Measurements from ENCODE around the gene COBLL1. TPM values are rescaled to one million over a fixed set of nuclear protein-coding genes. Genes with fewer than 3 reads are reported as not detected.

Gene COBLL1
- total and polyA plus RNA-seq, 5 donors, result 3.2 to 9.2 (median 8.4) TPM

DNA sequence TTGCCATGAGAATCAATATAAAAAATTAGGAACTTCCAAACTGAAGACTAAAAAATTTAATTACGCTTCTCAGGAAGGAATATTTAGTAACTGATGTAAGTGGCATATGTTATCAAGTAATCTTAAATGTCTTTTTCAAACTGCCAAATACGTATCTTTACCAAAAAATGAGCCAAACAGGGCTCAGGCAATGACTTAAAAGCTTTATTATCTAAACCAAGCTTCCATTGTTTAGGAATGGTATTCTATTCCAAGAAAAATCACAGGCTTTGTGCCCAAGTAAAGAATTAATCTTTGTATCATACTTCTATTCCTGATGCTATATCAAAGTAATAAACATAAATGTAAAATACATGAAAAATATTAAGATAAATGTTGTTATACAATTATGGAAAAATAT lies 148.7 kb downstream of the COBLL1 start:
- no peaks in the 10 kb centered on the region for H3K9me3 ChIP-seq (ENCODE audit: control insufficient read depth, low read length)
- H3K4me3 ChIP-seq (ENCODE audit: low read length), result no peak overlapping the region
- 70% methylated on average over 2 of the region's 2 CpGs for WGBS
- ATAC-seq (no peak), DNase-seq (no peak)
- H3K4me1 ChIP-seq (ENCODE audit: control insufficient read depth, insufficient read depth, low read length), result no peaks in the 10 kb centered on the region
- no peak overlapping the region for H3K27ac ChIP-seq (ENCODE audit: low read length)
- intact Hi-C loops (cut with DNase I), result no loop called here
- no peaks in the 10 kb centered on the region for H3K27me3 ChIP-seq (ENCODE audit: control insufficient read depth, insufficient read depth)

DNA sequence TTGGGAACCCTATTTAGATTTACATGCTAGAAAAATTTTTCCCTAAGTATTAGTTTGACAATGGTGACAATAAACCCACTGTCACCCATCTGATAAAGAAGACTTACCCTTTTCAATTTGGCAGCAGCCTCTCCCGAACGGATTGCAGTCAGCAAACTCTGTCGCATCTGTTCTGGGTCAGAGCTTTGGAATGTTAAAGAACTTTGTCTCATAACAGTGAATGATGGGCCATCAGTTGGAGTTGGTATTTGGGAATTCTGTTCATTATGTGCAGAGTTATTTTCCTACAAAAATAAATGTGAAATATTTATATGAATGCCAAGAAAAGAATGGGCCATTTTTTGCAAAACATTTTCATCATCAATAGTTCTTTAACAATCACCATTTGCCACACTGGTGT lies 149.5 kb downstream of the COBLL1 start:
- no peaks in the 10 kb centered on the region for H3K4me1 ChIP-seq (ENCODE audit: control insufficient read depth, insufficient read depth, low read length)
- no peak for ATAC-seq
- no peak overlapping the region for H3K27ac ChIP-seq (ENCODE audit: low read length)
- WGBS, result 62% methylated on average over 3 of the region's 3 CpGs
- no peaks in the 10 kb centered on the region for H3K27me3 ChIP-seq (ENCODE audit: control insufficient read depth, insufficient read depth)
- no peak for DNase-seq
- H3K4me3 ChIP-seq (ENCODE audit: low read length), result no peak overlapping the region
- intact Hi-C loops (cut with DNase I), result no loop called here
- H3K9me3 ChIP-seq (ENCODE audit: control insufficient read depth, low read length), result no peaks in the 10 kb centered on the region

DNA sequence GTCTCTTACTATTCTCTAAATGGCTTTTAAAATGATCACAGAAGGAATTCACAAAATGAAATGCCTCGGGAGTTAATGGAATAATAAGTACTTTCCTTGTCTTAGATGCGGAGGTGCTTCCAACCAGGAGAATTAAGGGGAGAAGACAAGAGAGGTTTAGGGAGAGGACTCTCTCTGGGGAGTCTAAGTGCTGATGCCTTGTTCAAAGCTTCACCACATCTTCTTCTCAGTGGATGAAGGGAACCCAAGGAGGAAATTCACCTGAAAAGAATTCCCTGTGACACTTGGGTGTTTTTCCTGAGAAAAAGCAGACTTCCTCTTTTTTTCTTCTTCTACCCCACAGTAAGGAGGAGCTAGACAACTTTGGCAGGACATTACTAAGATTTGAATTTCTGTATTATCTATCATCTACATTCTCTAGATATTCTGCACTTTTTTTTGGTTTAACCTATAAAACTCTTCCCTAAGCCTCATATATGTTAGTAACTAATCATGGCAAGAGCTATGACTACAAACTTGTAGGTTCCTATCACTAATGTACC lies 150.2 kb downstream of the COBLL1 start:
- no peaks in the 10 kb centered on the region for H3K27me3 ChIP-seq (ENCODE audit: control insufficient read depth, insufficient read depth)
- WGBS, result 95% methylated on average over 2 of the region's 2 CpGs
- H3K9me3 ChIP-seq (ENCODE audit: control insufficient read depth, low read length), result no peaks in the 10 kb centered on the region
- intact Hi-C loops (cut with DNase I), result no loop called here
- DNase-seq (no peak), ATAC-seq (no peak)
- no peaks in the 10 kb centered on the region for H3K4me1 ChIP-seq (ENCODE audit: control insufficient read depth, insufficient read depth, low read length)
- H3K27ac ChIP-seq (ENCODE audit: low read length), result no peak overlapping the region
- no peak overlapping the region for H3K4me3 ChIP-seq (ENCODE audit: low read length)

DNA sequence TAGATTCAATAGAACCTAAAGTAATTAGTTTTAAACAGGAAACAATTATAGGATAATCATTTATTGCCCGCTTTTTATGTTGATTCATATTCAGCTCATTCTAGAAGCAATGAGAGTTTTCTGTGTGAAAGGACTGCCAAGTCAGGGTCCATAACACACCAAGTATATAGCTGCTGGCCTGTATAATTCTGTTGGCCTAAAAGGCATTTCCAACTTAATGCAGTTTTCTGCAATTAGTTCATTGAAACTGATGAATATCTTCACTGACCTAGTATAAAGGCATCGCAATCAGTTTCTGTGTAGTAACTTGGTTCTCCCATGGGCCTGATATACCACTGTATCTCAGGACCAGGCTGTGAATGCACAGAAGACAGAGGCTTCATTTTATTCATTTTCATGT lies 151.3 kb downstream of the COBLL1 start:
- no peaks in the 10 kb centered on the region for H3K27me3 ChIP-seq (ENCODE audit: control insufficient read depth, insufficient read depth)
- DNase-seq (no peak), ATAC-seq (no peak)
- WGBS, result 90% methylated on average over 2 of the region's 2 CpGs
- intact Hi-C loops (cut with DNase I), result no loop called here
- no peaks in the 10 kb centered on the region for H3K4me1 ChIP-seq (ENCODE audit: control insufficient read depth, insufficient read depth, low read length)
- no peaks in the 10 kb centered on the region for H3K9me3 ChIP-seq (ENCODE audit: control insufficient read depth, low read length)
- H3K27ac ChIP-seq (ENCODE audit: low read length), result no peak overlapping the region
- H3K4me3 ChIP-seq (ENCODE audit: low read length), result no peak overlapping the region

DNA sequence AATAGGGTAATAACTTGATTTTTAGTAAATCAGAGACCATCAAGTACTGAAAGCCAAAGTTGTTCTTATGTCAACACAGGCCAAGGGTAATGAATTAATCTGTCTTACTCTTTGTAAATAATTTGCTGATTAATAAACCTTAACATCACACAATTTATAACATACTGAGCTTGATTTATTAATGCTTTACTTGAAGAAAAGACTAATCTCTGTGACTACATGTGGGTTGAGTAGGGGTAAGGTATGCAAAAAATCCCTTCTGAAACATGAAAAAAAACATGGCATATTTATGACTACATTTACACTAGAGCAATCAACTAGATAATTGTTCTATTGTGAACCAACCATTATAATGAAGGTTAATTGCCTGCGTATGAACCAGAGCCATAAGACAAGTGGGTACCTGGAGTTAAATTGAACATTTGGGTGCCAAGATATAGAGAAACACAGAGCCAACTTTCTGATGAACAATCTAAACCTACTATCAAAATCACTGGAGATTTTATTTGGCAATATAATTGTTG lies 152.7 kb downstream of the COBLL1 start:
- Histone ChIP-seq H3K27ac (ENCODE audit: low read length) (no peak overlapping the region), H3K4me3 (ENCODE audit: low read length) (no peak overlapping the region), H3K4me1 (ENCODE audit: control insufficient read depth, insufficient read depth, low read length) (no peaks in the 10 kb centered on the region), H3K27me3 (ENCODE audit: control insufficient read depth, insufficient read depth) (no peaks in the 10 kb centered on the region), H3K9me3 (ENCODE audit: control insufficient read depth, low read length) (no peaks in the 10 kb centered on the region)
- 92% methylated on average over 1 of the region's 1 CpG for WGBS
- intact Hi-C loops (cut with DNase I), result no loop called here
- no peak for ATAC-seq
- DNase-seq, result no peak

DNA sequence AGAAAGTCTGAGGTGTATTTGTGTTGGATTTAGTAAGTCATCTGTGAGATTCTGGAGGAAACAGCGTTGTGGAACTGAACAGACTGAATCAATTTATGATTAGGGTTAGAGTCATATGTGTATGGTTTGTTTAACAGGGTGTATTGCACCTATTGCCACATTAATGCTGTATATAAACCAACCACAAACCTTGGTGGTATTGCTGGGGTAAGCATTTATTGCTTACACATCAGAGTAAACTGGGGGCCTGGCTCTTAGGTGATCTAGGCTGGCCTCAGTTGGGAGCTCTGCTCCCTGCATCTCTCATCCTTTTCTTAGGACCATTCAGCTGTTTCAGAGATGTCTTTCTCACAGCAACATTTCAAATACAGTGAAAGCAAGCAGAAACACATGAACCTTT lies 160.6 kb downstream of the COBLL1 start:
- Histone ChIP-seq H3K9me3 (ENCODE audit: control insufficient read depth, low read length) (no peaks in the 10 kb centered on the region), H3K27me3 (ENCODE audit: control insufficient read depth, insufficient read depth) (no peaks in the 10 kb centered on the region), H3K4me3 (ENCODE audit: low read length) (no peak overlapping the region), H3K27ac (ENCODE audit: low read length) (no peak overlapping the region), H3K4me1 (ENCODE audit: control insufficient read depth, insufficient read depth, low read length) (no peaks in the 10 kb centered on the region)
- DNase-seq, result no peak
- WGBS, result 91% methylated on average over 1 of the region's 1 CpG
- intact Hi-C loops (cut with DNase I), result no loop called here
- no peak for ATAC-seq

DNA sequence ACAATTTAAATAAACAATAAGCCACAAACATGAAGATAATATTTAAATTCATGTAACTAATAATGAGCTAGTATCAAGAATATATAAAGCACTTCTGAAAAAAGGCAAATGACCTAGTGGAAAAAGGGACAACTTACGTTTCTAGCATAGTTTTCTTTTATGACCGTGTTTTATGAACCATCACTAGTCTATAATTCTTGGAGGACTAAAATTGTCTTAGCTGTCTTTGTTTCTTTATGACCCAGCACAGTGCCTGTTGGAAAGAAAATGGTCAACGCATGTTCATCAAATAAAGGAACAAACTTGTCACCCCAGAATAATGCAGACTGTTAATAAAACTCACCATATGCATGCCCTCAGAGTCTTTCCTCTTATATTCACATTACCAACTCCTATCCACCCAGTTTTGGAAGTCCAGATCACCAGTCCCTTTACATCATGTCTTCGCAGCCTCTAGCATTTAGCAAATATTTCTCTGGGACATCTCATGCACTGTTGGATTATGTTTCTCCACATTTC lies 162.9 kb downstream of the COBLL1 start:
- intact Hi-C loops (cut with DNase I), result no loop called here
- Histone ChIP-seq H3K4me1 (ENCODE audit: control insufficient read depth, insufficient read depth, low read length) (no peaks in the 10 kb centered on the region), H3K27me3 (ENCODE audit: control insufficient read depth, insufficient read depth) (no peaks in the 10 kb centered on the region), H3K27ac (ENCODE audit: low read length) (no peak overlapping the region), H3K9me3 (ENCODE audit: control insufficient read depth, low read length) (no peaks in the 10 kb centered on the region), H3K4me3 (ENCODE audit: low read length) (no peak overlapping the region)
- DNase-seq (no peak), ATAC-seq (no peak)
- WGBS, result 96% methylated on average over 4 of the region's 4 CpGs

DNA sequence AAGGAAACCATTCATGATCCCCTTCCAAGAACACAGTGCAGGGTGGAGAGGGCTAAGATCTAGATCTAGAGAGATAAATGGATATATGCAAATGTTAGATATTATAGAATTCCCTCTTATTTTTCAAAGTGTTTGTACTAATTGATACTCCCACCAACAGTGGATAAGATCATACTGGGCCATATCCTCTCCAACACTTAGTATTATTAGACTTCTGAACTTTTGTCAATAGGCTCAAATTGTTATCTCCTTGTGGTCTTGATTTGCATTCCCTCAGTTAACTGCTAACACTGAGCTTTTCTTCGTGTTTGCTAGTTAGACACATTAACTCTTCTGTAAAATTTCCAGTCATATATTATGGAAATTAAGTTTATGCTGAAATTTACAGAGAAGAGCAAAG lies 163.9 kb downstream of the COBLL1 start:
- no peak overlapping the region for H3K4me3 ChIP-seq (ENCODE audit: low read length)
- DNase-seq (no peak), ATAC-seq (no peak)
- no peaks in the 10 kb centered on the region for H3K4me1 ChIP-seq (ENCODE audit: control insufficient read depth, insufficient read depth, low read length)
- WGBS, result 87% methylated on average over 1 of the region's 1 CpG
- H3K27ac ChIP-seq (ENCODE audit: low read length), result no peak overlapping the region
- no peaks in the 10 kb centered on the region for H3K27me3 ChIP-seq (ENCODE audit: control insufficient read depth, insufficient read depth)
- H3K9me3 ChIP-seq (ENCODE audit: control insufficient read depth, low read length), result no peaks in the 10 kb centered on the region
- intact Hi-C loops (cut with DNase I), result no loop called here

DNA sequence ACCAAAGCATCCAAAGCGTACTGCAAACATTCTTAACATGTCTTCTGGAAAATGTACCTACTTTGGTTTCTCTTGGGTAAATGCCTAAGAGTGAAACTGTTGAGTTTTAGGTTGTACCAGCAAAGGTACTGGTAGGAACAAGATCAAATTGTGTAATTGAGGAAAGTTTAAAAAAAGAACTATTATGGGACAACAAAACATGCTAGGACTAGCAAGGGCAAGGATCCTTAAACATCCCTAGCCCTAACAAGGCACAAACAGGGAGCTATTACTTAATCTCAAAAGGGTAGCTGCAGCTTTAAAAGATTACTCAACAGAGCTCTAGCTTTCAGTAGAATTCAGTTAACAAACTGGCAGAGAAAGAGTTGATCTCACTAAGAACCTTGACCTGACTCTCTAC lies 164.4 kb downstream of the COBLL1 start:
- H3K27me3 ChIP-seq (ENCODE audit: control insufficient read depth, insufficient read depth), result no peaks in the 10 kb centered on the region
- 92% methylated on average over 1 of the region's 1 CpG for WGBS
- intact Hi-C loops (cut with DNase I), result no loop called here
- no peak overlapping the region for H3K4me3 ChIP-seq (ENCODE audit: low read length)
- H3K27ac ChIP-seq (ENCODE audit: low read length), result no peak overlapping the region
- no peaks in the 10 kb centered on the region for H3K9me3 ChIP-seq (ENCODE audit: control insufficient read depth, low read length)
- DNase-seq (no peak), ATAC-seq (no peak)
- H3K4me1 ChIP-seq (ENCODE audit: control insufficient read depth, insufficient read depth, low read length), result no peaks in the 10 kb centered on the region

DNA sequence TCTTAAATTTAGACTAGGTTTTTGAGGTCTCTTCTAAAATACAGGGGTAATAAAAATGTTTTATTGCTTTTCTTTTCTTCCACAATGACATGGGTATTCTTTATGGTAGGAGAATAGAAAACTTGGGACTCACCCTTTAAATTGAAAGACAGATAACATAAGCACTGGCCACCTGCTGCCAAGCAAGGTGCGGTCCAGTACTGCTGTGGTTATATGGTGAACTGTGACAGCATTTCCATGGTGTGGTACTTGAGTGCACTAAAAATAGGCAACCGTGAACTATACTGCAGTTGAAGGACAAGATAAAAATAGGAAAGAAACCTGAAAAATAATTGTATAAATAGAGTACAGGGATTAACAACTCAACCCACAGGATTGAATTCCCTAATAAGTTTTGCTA lies 165.9 kb downstream of the COBLL1 start:
- 72% methylated on average over 2 of the region's 2 CpGs for WGBS
- Histone ChIP-seq H3K27me3 (ENCODE audit: control insufficient read depth, insufficient read depth) (no peaks in the 10 kb centered on the region), H3K9me3 (ENCODE audit: control insufficient read depth, low read length) (no peaks in the 10 kb centered on the region), H3K4me3 (ENCODE audit: low read length) (no peak overlapping the region), H3K27ac (ENCODE audit: low read length) (no peak overlapping the region), H3K4me1 (ENCODE audit: control insufficient read depth, insufficient read depth, low read length) (no peaks in the 10 kb centered on the region)
- ATAC-seq (peak; percentile 83 to 84), DNase-seq (no peak)
- intact Hi-C loops (cut with DNase I), result no loop called here

DNA sequence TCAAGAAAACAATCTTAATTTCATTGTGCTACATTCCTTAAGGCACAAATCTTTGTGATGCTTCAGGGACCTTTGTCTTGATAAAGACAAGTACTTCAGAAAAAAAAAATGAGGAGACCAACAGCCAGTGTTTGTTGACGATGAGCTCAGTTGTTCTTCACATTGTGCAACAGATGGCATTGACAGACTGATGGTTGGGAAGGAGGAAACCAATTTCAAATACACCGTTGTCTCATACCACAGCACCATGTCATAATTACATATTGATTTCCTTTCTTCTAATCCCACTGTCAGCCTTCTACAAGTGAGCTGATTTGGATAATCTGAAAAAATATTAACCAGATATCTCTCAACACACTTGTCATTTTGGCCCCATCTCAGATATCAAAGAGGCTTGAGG lies 166.6 kb downstream of the COBLL1 start:
- H3K27ac ChIP-seq (ENCODE audit: low read length), result no peak overlapping the region
- intact Hi-C loops (cut with DNase I), result no loop called here
- no peaks in the 10 kb centered on the region for H3K4me1 ChIP-seq (ENCODE audit: control insufficient read depth, insufficient read depth, low read length)
- no peak overlapping the region for H3K4me3 ChIP-seq (ENCODE audit: low read length)
- ATAC-seq (no peak), DNase-seq (no peak)
- 62% methylated on average over 2 of the region's 2 CpGs for WGBS
- no peaks in the 10 kb centered on the region for H3K9me3 ChIP-seq (ENCODE audit: control insufficient read depth, low read length)
- H3K27me3 ChIP-seq (ENCODE audit: control insufficient read depth, insufficient read depth), result no peaks in the 10 kb centered on the region

Measured in right cardiac atrium (tissue), 5 donors.